Measurements from ENCODE around the gene AJUBA.
"Not testable (repeated sequence)": the region's sequence is repeated elsewhere in the genome, so short reads cannot be mapped to it uniquely, and the experiment has no call there.

Gene AJUBA

GRCh38 chr14:23004274-23004673 is 21.9 kb upstream of the AJUBA start:
- not testable (repeated sequence) for H3K9me3 ChIP-seq (ENCODE audit: control insufficient read depth, low read depth, low read length); H3K9ac ChIP-seq (ENCODE audit: low read length); H3K4me3 ChIP-seq (ENCODE audit: low read length); H3K27me3 ChIP-seq (ENCODE audit: control insufficient read depth, insufficient read depth, low read length); H3K27ac ChIP-seq (ENCODE audit: low read length); H3K36me3 ChIP-seq (ENCODE audit: control insufficient read depth, low read depth, low read length)
- H3K4me1 ChIP-seq (ENCODE audit: control insufficient read depth, low read depth, low read length), result peaks cover 14% of the 10 kb centered on the region

- H3K27me3 ChIP-seq (ENCODE audit: control insufficient read depth, insufficient read depth, low read length), result no peaks in the 10 kb centered on the region
- H3K9me3 ChIP-seq (ENCODE audit: control insufficient read depth, low read depth, low read length), result no peaks in the 10 kb centered on the region
- no peak overlapping the region for H3K27ac ChIP-seq (ENCODE audit: low read length)
- H3K4me3 ChIP-seq (ENCODE audit: low read length), result no peak overlapping the region
- H3K4me1 ChIP-seq (ENCODE audit: control insufficient read depth, low read depth, low read length), result peaks cover 13% of the 10 kb centered on the region
- H3K9ac ChIP-seq (ENCODE audit: low read length), result no peak overlapping the region
- no peaks in the 10 kb centered on the region for H3K36me3 ChIP-seq (ENCODE audit: control insufficient read depth, low read depth, low read length)
Measured at GRCh38 chr14:23002592-23002991, 20.2 kb upstream of the AJUBA start.

DNA sequence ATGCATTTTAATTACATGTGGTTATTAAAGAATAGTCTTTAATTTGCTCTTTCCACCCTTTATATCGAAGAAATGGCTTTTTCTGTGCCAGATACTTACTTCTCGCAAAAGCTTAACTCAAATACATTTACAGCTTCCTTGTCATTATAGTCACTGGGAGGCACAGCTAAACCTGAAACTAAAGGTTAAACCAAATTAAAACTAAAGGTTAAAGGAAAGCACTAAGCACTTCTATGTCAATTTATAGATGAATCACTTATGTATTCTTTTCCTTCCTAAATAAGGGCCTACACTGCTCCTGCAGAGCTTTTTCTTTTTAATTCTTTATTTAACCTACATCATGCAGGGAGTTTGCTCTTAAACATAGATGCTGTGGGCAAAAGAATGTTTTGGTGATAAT is 18.5 kb upstream of the AJUBA start:
- H3K27ac ChIP-seq (ENCODE audit: low read length), result no peak overlapping the region
- no peak overlapping the region for H3K9ac ChIP-seq (ENCODE audit: low read length)
- no peaks in the 10 kb centered on the region for H3K9me3 ChIP-seq (ENCODE audit: control insufficient read depth, low read depth, low read length)
- no peaks in the 10 kb centered on the region for H3K36me3 ChIP-seq (ENCODE audit: control insufficient read depth, low read depth, low read length)
- peaks cover 1% of the 10 kb centered on the region for H3K4me1 ChIP-seq (ENCODE audit: control insufficient read depth, low read depth, low read length)
- H3K27me3 ChIP-seq (ENCODE audit: control insufficient read depth, insufficient read depth, low read length), result no peaks in the 10 kb centered on the region
- H3K4me3 ChIP-seq (ENCODE audit: low read length), result no peak overlapping the region

DNA sequence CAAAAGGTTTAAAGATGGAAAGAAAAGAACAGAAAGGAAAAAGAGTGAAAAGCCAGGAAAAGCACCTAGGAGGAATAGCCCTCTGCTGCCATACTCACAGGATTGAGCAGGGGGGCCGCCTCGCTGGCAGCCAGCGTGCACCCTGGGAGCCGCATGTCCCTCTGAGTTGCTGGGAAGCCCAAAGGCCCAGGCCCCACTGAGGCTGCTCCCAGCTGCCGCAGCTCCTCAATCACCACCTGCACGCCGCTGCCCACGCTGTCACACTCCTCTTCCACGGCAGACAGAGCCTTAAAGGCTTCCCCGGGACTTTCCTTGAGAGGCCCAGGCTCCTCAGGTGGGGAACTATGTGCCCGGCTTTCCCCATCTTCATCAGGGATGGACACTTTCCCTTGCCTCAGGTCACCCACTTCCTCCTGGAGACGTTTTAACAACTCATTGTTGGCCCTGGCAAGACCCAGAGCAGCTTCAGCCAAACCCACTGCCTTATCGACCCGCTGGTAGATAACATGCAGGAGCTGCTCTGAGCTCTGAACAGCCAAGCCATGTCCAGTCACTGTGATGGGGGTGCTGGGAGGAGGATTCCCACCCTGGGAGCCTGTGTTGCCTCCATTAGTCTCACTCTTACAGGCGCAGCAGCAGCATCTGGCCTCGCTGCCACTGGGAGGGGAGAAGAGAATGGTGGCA is 16.1 kb upstream of the AJUBA start:
- peaks cover 4% of the 10 kb centered on the region for H3K4me1 ChIP-seq (ENCODE audit: control insufficient read depth, low read depth, low read length)
- no peak overlapping the region for H3K9ac ChIP-seq (ENCODE audit: low read length)
- no peaks in the 10 kb centered on the region for H3K27me3 ChIP-seq (ENCODE audit: control insufficient read depth, insufficient read depth, low read length)
- H3K27ac ChIP-seq (ENCODE audit: low read length), result no peak overlapping the region
- no peaks in the 10 kb centered on the region for H3K9me3 ChIP-seq (ENCODE audit: control insufficient read depth, low read depth, low read length)
- no peak overlapping the region for H3K4me3 ChIP-seq (ENCODE audit: low read length)
- H3K36me3 ChIP-seq (ENCODE audit: control insufficient read depth, low read depth, low read length), result no peaks in the 10 kb centered on the region

- H3K4me1 ChIP-seq (ENCODE audit: control insufficient read depth, low read depth, low read length), result peaks cover 4% of the 10 kb centered on the region
- no peak overlapping the region for H3K9ac ChIP-seq (ENCODE audit: low read length)
- H3K4me3 ChIP-seq (ENCODE audit: low read length), result no peak overlapping the region
Measured at GRCh38 chr14:22997676-22998323, 15.4 kb upstream of the AJUBA start.

DNA sequence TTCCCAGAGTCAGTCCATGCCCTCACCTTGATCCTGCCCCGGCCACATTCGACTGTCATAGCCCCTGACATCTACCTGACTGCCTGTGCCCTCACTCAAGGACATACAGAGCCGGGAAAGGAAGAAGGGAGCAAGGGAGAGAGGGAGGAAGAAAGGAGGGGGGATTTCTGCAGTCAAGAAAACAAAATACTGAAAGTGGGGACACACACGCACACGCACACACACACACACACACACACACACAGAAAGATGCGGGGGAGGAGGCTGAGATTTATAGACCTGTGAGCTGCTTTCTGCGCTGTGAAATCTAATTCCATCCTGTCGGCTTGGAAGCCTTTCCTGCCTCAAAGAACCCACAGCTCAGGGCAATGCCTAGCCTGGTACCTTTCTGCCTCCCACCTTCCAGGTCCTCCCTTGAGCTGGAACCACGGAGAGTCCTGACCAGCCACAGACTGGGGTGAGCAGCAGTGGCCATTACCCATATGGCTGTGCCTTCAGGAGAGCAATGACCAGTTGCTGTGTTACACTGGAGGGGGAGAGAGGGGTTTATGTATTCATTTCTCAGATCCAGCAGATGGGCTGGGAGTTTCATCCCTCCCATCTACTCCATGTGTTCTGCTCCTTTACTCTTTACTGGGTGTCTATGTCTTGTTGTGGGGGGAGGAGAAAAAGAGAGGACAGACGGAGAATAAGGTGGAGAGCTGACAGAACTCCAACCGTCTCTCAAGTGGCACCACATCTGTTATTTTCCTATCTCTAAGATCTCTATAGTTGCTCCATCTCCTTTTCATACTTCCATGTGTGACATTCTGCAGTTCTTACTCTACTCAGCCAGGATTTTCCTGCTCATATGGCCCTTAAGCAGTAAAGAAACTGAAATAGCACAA is 14.7 kb upstream of the AJUBA start:
- Histone ChIP-seq H3K9me3 (ENCODE audit: control insufficient read depth, low read depth, low read length) (no peaks in the 10 kb centered on the region), H3K4me1 (ENCODE audit: control insufficient read depth, low read depth, low read length) (peaks cover 4% of the 10 kb centered on the region), H3K27ac (ENCODE audit: low read length) (no peak overlapping the region), H3K36me3 (ENCODE audit: control insufficient read depth, low read depth, low read length) (no peaks in the 10 kb centered on the region), H3K27me3 (ENCODE audit: control insufficient read depth, insufficient read depth, low read length) (no peaks in the 10 kb centered on the region), H3K4me3 (ENCODE audit: low read length) (no peak overlapping the region), H3K9ac (ENCODE audit: low read length) (no peak overlapping the region)

More at GRCh38 chr14:22997676-22998323, 15.4 kb upstream of the AJUBA start:
- H3K36me3 ChIP-seq (ENCODE audit: control insufficient read depth, low read depth, low read length), result no peaks in the 10 kb centered on the region
- H3K27ac ChIP-seq (ENCODE audit: low read length), result no peak overlapping the region
- no peaks in the 10 kb centered on the region for H3K9me3 ChIP-seq (ENCODE audit: control insufficient read depth, low read depth, low read length)
- no peaks in the 10 kb centered on the region for H3K27me3 ChIP-seq (ENCODE audit: control insufficient read depth, insufficient read depth, low read length)

- Histone ChIP-seq H3K9ac (ENCODE audit: low read length) (no peak overlapping the region), H3K27ac (ENCODE audit: low read length) (no peak overlapping the region)
Measured at GRCh38 chr14:22995889-22996625, 13.7 kb upstream of the AJUBA start.

DNA sequence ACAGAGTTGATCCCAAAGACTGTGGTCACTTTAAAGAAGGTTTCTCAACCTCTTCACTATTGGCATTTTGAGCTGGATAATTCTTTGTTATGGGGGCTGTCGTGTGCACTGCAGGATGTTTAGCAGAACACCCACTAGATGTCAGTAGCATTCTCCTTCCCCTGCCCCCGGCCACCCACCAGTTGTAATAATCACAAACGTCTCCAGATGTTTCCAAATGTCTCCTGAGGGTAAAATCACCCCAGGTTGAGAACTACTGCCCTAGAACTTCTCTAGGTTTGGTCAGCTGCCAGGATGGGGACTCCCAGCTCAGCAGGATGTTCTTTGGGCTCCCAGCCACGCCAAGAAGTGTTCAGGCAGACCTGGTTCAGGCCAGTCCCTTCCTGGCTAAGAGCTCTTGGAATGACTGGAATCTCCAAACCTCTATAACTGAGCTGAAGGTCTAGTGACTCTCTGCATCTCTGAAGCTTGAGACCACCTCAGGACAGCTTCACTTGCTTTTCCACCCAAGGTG is 12.5 kb upstream of the AJUBA start:
- H3K9ac ChIP-seq (ENCODE audit: low read length), result no peak overlapping the region
- H3K4me1 ChIP-seq (ENCODE audit: control insufficient read depth, low read depth, low read length), result peaks cover 4% of the 10 kb centered on the region

More at GRCh38 chr14:22995889-22996625, 13.7 kb upstream of the AJUBA start:
- peaks cover 4% of the 10 kb centered on the region for H3K4me1 ChIP-seq (ENCODE audit: control insufficient read depth, low read depth, low read length)
- H3K9me3 ChIP-seq (ENCODE audit: control insufficient read depth, low read depth, low read length), result no peaks in the 10 kb centered on the region
- no peaks in the 10 kb centered on the region for H3K36me3 ChIP-seq (ENCODE audit: control insufficient read depth, low read depth, low read length)
- no peak overlapping the region for H3K4me3 ChIP-seq (ENCODE audit: low read length)
- no peaks in the 10 kb centered on the region for H3K27me3 ChIP-seq (ENCODE audit: control insufficient read depth, insufficient read depth, low read length)

DNA sequence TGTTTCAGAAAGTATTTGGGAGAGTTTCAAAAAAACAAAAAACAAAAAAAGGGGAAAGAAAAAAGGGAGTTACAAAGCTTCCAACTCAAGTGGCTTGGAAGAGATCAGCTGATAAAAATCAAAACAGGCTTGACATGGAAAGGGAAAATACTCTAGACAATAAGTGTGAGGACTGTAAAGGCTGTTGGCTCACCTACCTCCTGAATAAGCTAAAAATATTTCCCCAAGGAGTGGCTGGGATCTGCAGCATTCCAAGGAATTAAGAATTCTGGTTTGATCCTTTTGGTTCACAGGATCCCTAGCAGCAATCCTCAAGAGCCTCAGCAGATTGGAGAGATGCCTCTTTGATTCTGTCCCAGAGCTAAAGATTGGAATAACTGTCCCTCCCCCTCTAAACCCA is 11.2 kb upstream of the AJUBA start:
- no peak overlapping the region for H3K4me3 ChIP-seq (ENCODE audit: low read length)
- no peaks in the 10 kb centered on the region for H3K27me3 ChIP-seq (ENCODE audit: control insufficient read depth, insufficient read depth, low read length)
- H3K4me1 ChIP-seq (ENCODE audit: control insufficient read depth, low read depth, low read length), result peaks cover 4% of the 10 kb centered on the region
- no peak overlapping the region for H3K27ac ChIP-seq (ENCODE audit: low read length)
- no peak overlapping the region for H3K9ac ChIP-seq (ENCODE audit: low read length)
- H3K9me3 ChIP-seq (ENCODE audit: control insufficient read depth, low read depth, low read length), result no peaks in the 10 kb centered on the region
- no peaks in the 10 kb centered on the region for H3K36me3 ChIP-seq (ENCODE audit: control insufficient read depth, low read depth, low read length)

More for the DNA sequence above, 12.5 kb upstream of the AJUBA start:
- Histone ChIP-seq H3K4me3 (ENCODE audit: low read length) (no peak overlapping the region), H3K9me3 (ENCODE audit: control insufficient read depth, low read depth, low read length) (no peaks in the 10 kb centered on the region), H3K27me3 (ENCODE audit: control insufficient read depth, insufficient read depth, low read length) (no peaks in the 10 kb centered on the region), H3K27ac (ENCODE audit: low read length) (no peak overlapping the region), H3K36me3 (ENCODE audit: control insufficient read depth, low read depth, low read length) (no peaks in the 10 kb centered on the region)

GRCh38 chr14:22991852-22992251 is 9.5 kb upstream of the AJUBA start:
- Histone ChIP-seq H3K27me3 (ENCODE audit: control insufficient read depth, insufficient read depth, low read length) (no peaks in the 10 kb centered on the region), H3K27ac (ENCODE audit: low read length) (no peak overlapping the region), H3K9ac (ENCODE audit: low read length) (no peak overlapping the region), H3K4me1 (ENCODE audit: control insufficient read depth, low read depth, low read length) (peaks cover 4% of the 10 kb centered on the region), H3K4me3 (ENCODE audit: low read length) (no peak overlapping the region), H3K36me3 (ENCODE audit: control insufficient read depth, low read depth, low read length) (no peaks in the 10 kb centered on the region), H3K9me3 (ENCODE audit: control insufficient read depth, low read depth, low read length) (no peaks in the 10 kb centered on the region)

- Histone ChIP-seq H3K9ac (ENCODE audit: low read length) (no peak overlapping the region), H3K27ac (ENCODE audit: low read length) (no peak overlapping the region), H3K27me3 (ENCODE audit: control insufficient read depth, insufficient read depth, low read length) (no peaks in the 10 kb centered on the region), H3K4me1 (ENCODE audit: control insufficient read depth, low read depth, low read length) (no peaks in the 10 kb centered on the region), H3K9me3 (ENCODE audit: control insufficient read depth, low read depth, low read length) (no peaks in the 10 kb centered on the region), H3K4me3 (ENCODE audit: low read length) (no peak overlapping the region), H3K36me3 (ENCODE audit: control insufficient read depth, low read depth, low read length) (no peaks in the 10 kb centered on the region)
Measured at GRCh38 chr14:22987291-22987690, 4.9 kb upstream of the AJUBA start.
